SK-N-SH treated with all-trans-retinoic acid at 6 μM for 48 hours (cell line): Measurements from ENCODE around the gene TH.

ENCODE experiments used
- ATAC-seq: fragments of 200-7000 bp; cut with Tn5 transposase; 3 replicates; pipeline ENCODE4 v1.9.1; 2020; ENCODE audit warnings: mild to moderate bottlenecking, moderate library complexity
- BACH2 ChIP-seq: fragments of 250-450 bp; sonication (Bioruptor Pico); IDR thresholded peaks from 2 replicates; pipeline ENCODE4 v1.9.0; 2021; ENCODE audit warnings: mild to moderate bottlenecking, borderline replicate concordance
- CREB5 ChIP-seq: fragments of 250-450 bp; sonication (Bioruptor Pico); IDR thresholded peaks from 2 replicates; pipeline ENCODE4 v1.5.1; 2020; ENCODE audit warnings: low read depth, mild to moderate bottlenecking, moderate library complexity
- CSDC2 ChIP-seq: fragments of 250-450 bp; sonication (Bioruptor Pico); IDR thresholded peaks from 2 replicates; pipeline ENCODE4 v1.5.0; 2020; ENCODE audit warnings: mild to moderate bottlenecking, moderate library complexity
- CSRNP3 ChIP-seq: fragments of 250-450 bp; sonication (Bioruptor Pico); IDR thresholded peaks from 2 replicates; pipeline ENCODE4 v1.5.1; 2021; ENCODE audit warnings: mild to moderate bottlenecking, moderate library complexity
- ESRRG ChIP-seq: fragments of 250-450 bp; sonication (Bioruptor Pico); IDR thresholded peaks from 2 replicates; pipeline ENCODE4 v1.6.1; 2021; ENCODE audit warnings: mild to moderate bottlenecking
- OSR1 ChIP-seq: fragments of 250-450 bp; sonication (Bioruptor Pico); IDR thresholded peaks from 2 replicates; pipeline ENCODE4 v1.8.0; 2022; ENCODE audit warnings: moderate library complexity, mild to moderate bottlenecking, inconsistent platforms
- POU6F1 ChIP-seq: fragments of 250-450 bp; sonication (Bioruptor Pico); IDR thresholded peaks from 2 replicates; pipeline ENCODE4 v1.8.0; 2021; ENCODE audit warnings: low read depth, mild to moderate bottlenecking, moderate library complexity, borderline replicate concordance
- PPARA ChIP-seq: fragments of 250-450 bp; sonication (Bioruptor Pico); IDR thresholded peaks from 2 replicates; pipeline ENCODE4 v1.5.0; 2020; ENCODE audit warnings: mild to moderate bottlenecking, borderline replicate concordance
- RARB ChIP-seq: fragments of 250-450 bp; sonication (Bioruptor Pico); IDR thresholded peaks from 2 replicates; pipeline ENCODE4 v1.8.0; 2021; ENCODE audit warnings: mild to moderate bottlenecking, moderate library complexity
- SNAI2 ChIP-seq: fragments of 250-450 bp; sonication (Bioruptor Pico); IDR thresholded peaks from 2 replicates; pipeline ENCODE4 v1.5.0; 2020; ENCODE audit warnings: mild to moderate bottlenecking, moderate library complexity
- TCF4 ChIP-seq: fragments of 250-450 bp; sonication (Bioruptor Pico); IDR thresholded peaks from 2 replicates; pipeline ENCODE4 v1.8.0; 2021; ENCODE audit warnings: mild to moderate bottlenecking, moderate library complexity, borderline replicate concordance
- TSHZ2 ChIP-seq: fragments of 250-450 bp; sonication (Bioruptor Pico); IDR thresholded peaks from 2 replicates; pipeline ENCODE4 v1.5.0; 2020; ENCODE audit warnings: mild to moderate bottlenecking, moderate library complexity
- ZFP3 ChIP-seq: fragments of 250-450 bp; sonication (Bioruptor Pico); IDR thresholded peaks from 2 replicates; pipeline ENCODE4 v1.5.0; 2020; ENCODE audit warnings: mild to moderate bottlenecking, moderate library complexity
- ZFP30 ChIP-seq: fragments of 450-650 bp; formaldehyde crosslinking; IDR thresholded peaks from 2 replicates; pipeline ENCODE4 v1.5.0; 2022; ENCODE audit warnings: mild to moderate bottlenecking, moderate library complexity
- ZNF565 ChIP-seq: fragments of 450-650 bp; formaldehyde crosslinking; conservative IDR thresholded peaks from 2 replicates; pipeline ENCODE4 v1.5.0; 2020; ENCODE audit warnings: low read depth, mild to moderate bottlenecking, moderate library complexity
- ZNF70 ChIP-seq: fragments of 450-650 bp; formaldehyde crosslinking; IDR thresholded peaks from 2 replicates; pipeline ENCODE4 v1.5.0; 2020; ENCODE audit warnings: mild to moderate bottlenecking, moderate library complexity
- ZNF8 ChIP-seq: fragments of 450-650 bp; formaldehyde crosslinking; IDR thresholded peaks from 2 replicates; pipeline ENCODE4 v1.5.0; 2020; ENCODE audit warnings: mild to moderate bottlenecking, moderate library complexity

TH gene

GRCh38 chr11:2142762-2143202 is 28.8 kb downstream of the TH start (continued):
- TF ChIP-seq POU6F1 (CRISPR knock-in tag) (no peak), ZNF565 (CRISPR knock-in tag) (no peak), CREB5 (CRISPR knock-in tag) (no peak), ESRRG (CRISPR knock-in tag) (no peak), TCF4 (CRISPR knock-in tag) (no peak), RARB (CRISPR knock-in tag) (no peak)

- TF ChIP-seq PPARA (CRISPR knock-in tag) (no peak), BACH2 (CRISPR knock-in tag) (no peak), TSHZ2 (CRISPR knock-in tag) (no peak), ZNF8 (CRISPR knock-in tag) (no peak), POU6F1 (CRISPR knock-in tag) (no peak), ZFP3 (CRISPR knock-in tag) (no peak), ZNF70 (CRISPR knock-in tag) (no peak)
- TF ChIP-seq, all 23 proteins: peak for 0
- no peak for ATAC-seq
Observed at GRCh38 chr11:2142300-2142759, 29.3 kb downstream of the TH start.

GRCh38 chr11:2140411-2141400 is 30.9 kb downstream of the TH start:
- ATAC-seq: no peak
- no peak for TF ChIP-seq CSRNP3 (CRISPR knock-in tag)
- TF ChIP-seq CSDC2 (CRISPR knock-in tag): no peak
- TF ChIP-seq ZFP3 (CRISPR knock-in tag): no peak
- TF ChIP-seq ESRRG (CRISPR knock-in tag): no peak
- no peak for TF ChIP-seq SNAI2
- no peak for TF ChIP-seq POU6F1 (CRISPR knock-in tag)
- no peak for TF ChIP-seq ZNF70 (CRISPR knock-in tag)
- TF ChIP-seq BACH2 (CRISPR knock-in tag): no peak
- TF ChIP-seq TSHZ2 (CRISPR knock-in tag): no peak
- no peak for TF ChIP-seq TCF4 (CRISPR knock-in tag)
- TF ChIP-seq PPARA (CRISPR knock-in tag): no peak
- no peak for TF ChIP-seq OSR1 (CRISPR knock-in tag)
- TF ChIP-seq ZNF8 (CRISPR knock-in tag): no peak
- no peak for TF ChIP-seq ZFP30 (CRISPR knock-in tag)
- no peak for TF ChIP-seq CREB5 (CRISPR knock-in tag)
